GM18505 (cell line): Measurements from ENCODE around the gene ZDHHC19.

ENCODE experiments used
- ATAC-seq: cut with Tn5 transposase; IDR thresholded peaks from one replicate; pipeline ENCODE4 v1.9.1; 2021; ENCODE audit not compliant: unreplicated experiment
- POLR2A ChIP-seq: IDR thresholded peaks from 4 replicates; pipeline ENCODE4 v1.6.1; 2011; ENCODE audit warnings: borderline replicate concordance; ENCODE audit not compliant: insufficient read depth, insufficient read length; ENCODE audit errors: extremely low read depth

Gene ZDHHC19

GRCh38 chr3:196202516-196202970 is 8.7 kb downstream of the ZDHHC19 start:
- no peak for TF ChIP-seq POLR2A
- no peak for ATAC-seq

- no peak for ATAC-seq
- TF ChIP-seq POLR2A: no peak
Measured at GRCh38 chr3:196198771-196199753, 12.1 kb downstream of the ZDHHC19 start.

DNA sequence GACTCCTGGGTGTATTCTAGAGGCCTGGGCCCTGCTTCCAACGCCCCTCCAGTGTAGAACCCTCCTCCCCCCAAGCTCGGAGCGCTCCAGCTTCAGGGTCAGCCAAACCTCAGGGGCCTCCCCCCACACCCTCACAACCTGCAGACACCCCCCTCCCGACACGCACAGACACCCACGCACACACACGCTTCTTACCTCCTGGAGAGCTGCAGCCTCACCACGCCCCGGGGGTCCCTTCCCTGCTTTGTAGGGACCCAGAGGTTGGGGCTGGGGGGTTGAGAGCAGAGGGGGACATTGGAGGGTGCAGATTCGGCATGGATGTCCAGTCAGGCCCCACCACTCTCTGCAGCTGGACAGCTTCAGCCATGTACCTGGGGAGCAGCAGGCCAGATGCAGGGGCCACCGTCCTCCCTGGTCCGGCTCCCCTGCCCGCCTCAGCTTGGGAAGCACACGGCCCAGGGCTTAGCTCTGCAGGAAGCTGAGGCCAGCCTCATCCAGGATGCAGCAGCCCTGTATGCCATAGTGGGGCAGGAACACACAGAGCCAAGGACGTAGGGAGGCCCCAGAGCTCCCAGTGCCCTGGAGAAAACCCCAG is 13.0 kb downstream of the ZDHHC19 start:
- no peak for ATAC-seq
- TF ChIP-seq POLR2A: no peak

GRCh38 chr3:196197524-196197923 is 13.7 kb downstream of the ZDHHC19 start:
- ATAC-seq: no peak
- TF ChIP-seq POLR2A: no peak

DNA sequence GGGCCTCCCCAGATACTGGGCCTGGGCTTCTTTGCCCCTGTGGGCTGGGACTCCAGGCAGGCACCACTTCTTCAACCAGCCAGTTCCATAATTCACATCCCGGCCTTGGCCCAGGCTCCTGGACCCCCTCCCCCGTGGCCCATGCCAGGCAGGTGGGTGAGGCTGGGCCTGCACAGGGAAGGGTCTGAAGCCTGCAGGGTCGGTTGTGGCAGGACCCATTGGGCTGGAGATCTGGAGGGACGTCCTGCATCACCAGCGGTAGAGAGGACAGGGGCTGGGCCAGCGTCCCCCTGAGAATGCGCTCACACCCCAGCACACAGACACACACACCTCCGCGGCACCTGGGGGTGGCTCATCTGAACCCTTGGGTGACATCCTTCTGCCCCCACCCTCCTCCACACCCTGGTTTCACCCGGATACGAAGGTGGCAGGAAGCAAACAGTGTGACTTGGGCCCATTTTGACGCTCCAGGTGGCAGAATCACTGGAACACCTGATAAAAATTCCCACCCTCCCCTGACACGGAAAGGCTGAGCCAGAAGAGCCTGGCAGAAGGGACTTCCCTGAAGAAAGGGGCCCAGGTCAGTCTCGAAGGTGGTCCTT is 15.4 kb downstream of the ZDHHC19 start:
- TF ChIP-seq POLR2A: no peak
- ATAC-seq: no peak

- ATAC-seq: no peak
- no peak for TF ChIP-seq POLR2A
Measured at GRCh38 chr3:196194542-196194915, 16.7 kb downstream of the ZDHHC19 start.

- ATAC-seq: no peak
- no peak for TF ChIP-seq POLR2A
Measured at GRCh38 chr3:196193736-196194541, 17.3 kb downstream of the ZDHHC19 start.

DNA sequence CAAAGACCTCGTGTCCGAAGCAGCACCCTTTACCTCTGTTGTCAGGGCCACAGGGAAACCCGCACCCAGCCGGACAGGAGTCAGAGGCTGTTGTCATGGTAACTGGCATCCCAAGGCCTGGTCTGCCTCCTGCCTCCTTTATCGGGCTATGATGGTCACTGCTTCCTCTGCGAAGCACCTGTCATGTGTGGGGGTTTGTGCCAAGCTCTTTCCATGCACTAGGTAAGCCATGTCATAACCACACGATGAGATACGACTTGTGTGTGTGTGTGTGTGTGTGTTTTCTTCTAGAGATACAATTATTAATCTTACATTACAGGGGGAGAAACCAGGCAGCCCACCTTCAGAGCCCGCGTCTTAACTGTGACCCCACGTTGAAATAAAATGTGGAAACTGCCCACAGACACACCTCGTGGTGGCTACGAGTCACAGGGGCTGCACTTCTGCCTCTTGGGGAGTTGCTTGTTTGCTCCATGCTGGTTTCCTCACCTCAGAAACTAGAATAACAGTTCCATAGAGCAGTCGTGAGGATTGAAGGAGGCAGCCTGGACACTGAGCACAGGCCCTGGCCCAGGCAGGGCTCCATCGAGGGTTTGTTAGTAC is 18.0 kb downstream of the ZDHHC19 start:
- TF ChIP-seq POLR2A: no peak
- ATAC-seq: no peak

DNA sequence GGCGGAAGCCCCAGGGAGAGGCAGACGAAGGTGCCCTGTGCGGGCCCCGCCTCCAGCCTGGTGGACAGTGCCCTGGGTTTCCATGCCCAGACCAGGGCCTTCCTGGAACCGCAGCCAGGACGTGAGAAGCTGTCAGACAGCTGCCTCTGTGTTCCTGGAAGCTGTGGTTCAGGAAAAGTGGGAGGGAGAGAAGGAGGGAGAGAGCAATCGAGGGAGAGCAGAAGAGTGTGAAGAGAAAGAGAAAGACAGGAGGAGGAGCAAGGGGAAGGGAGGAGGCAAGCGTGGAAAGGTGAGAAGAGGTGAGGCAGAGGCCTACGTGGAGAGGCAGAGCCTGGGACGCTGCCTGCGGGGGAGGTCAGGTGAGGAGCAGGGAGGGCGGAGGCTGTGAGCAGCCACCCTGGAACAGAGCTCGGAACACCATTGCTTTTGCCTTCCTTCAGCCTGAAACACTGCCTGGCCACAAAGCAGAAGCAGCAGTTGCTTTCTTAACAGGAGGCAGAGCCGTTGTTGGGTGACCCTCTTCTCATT is 18.6 kb downstream of the ZDHHC19 start:
- peak; percentile 23 for ATAC-seq
- TF ChIP-seq POLR2A: no peak

GRCh38 chr3:196192036-196192523 is 19.1 kb downstream of the ZDHHC19 start:
- peak; percentile 34 for ATAC-seq
- peak; percentile 44 for TF ChIP-seq POLR2A

DNA sequence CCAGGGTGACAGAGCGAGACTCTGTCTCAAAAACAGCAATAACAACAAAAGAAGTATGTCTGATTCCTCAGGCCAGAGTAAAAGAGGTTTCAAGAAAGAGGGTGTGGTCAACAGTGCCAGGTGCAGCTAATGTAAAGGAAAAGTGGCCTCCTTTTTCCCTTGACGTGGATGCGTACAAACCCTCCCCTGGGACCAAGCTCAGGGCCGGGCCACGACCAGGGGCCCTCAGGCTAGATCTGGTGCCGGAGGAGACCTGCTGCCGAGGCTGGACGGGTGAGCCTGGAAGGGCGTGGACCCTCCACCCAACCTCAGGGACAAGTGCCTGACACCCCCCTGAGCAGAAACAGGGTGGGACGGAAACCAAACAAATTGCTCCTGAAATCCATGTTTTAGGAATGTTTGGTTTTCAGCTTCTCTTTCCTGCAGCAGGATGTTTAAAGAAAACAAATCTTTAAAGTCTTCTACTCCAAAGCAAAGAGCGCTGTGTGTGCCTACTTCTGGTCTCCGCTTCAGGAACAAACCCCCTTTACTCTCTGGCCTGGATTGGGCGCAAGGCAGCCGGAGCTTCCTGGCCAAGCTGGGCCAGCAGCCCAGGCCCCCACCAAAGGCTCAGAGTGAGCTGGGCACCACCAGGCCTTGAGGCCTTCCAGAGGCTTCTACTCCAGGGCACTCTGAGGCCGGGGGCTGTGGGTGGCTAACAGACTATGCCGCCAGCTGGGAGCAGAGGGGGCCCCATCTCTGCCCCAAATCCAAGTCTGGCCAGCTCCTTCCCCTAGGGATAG is 21.4 kb downstream of the ZDHHC19 start:
- no peak for ATAC-seq
- TF ChIP-seq POLR2A: no peak
